Kasumi-1 (cell line): Measurements from ENCODE around the gene FURIN.
"Not testable (repeated sequence)": the region's sequence is repeated elsewhere in the genome, so short reads cannot be mapped to it uniquely, and the experiment has no call there.

ENCODE experiments used
- DNase-seq, 2 experiments: peaks; one replicate each; lab custom pipeline; 2025; lab: John Stamatoyannopoulos, UW

FURIN gene

DNA sequence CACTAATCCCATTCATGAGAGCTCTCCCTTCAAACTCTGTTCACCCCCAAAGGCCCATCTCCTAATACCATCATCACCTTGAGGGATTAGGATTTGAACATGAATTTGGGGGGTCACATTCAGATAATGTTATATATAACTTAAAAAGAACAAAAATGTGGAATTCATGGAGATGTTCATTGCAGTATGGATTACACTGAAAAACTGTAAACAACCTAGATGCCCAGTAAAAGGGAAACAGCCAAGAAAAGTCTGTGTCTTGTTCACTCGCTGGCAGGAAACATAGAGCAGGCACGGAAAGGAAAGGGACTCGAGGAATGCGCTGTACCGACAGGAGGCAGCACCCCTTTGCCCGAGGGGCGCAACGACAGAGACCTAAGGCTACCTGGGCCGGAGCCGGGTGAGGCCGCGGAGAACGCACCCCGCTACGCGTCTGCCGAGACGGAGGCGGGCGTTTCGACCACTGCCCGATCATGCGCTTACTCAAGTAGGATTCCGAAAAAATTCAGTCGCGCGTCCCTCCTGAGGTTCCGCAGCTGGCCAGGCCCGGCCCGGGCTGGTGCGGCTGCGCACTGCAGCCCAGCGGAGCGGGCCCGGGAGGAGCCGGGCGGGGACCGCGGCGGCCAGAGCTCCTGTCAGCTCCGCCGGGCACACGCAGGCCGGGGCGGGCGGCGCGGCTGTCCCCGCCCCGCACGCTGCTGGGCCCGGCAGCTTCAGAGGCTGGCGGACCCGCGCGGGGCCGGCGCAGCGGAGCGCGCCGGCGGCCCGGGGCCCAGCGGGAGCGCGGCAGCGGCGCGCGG is 33.9 kb downstream of the FURIN start:
- DNase-seq = peak; percentile 84 to 92

DNA sequence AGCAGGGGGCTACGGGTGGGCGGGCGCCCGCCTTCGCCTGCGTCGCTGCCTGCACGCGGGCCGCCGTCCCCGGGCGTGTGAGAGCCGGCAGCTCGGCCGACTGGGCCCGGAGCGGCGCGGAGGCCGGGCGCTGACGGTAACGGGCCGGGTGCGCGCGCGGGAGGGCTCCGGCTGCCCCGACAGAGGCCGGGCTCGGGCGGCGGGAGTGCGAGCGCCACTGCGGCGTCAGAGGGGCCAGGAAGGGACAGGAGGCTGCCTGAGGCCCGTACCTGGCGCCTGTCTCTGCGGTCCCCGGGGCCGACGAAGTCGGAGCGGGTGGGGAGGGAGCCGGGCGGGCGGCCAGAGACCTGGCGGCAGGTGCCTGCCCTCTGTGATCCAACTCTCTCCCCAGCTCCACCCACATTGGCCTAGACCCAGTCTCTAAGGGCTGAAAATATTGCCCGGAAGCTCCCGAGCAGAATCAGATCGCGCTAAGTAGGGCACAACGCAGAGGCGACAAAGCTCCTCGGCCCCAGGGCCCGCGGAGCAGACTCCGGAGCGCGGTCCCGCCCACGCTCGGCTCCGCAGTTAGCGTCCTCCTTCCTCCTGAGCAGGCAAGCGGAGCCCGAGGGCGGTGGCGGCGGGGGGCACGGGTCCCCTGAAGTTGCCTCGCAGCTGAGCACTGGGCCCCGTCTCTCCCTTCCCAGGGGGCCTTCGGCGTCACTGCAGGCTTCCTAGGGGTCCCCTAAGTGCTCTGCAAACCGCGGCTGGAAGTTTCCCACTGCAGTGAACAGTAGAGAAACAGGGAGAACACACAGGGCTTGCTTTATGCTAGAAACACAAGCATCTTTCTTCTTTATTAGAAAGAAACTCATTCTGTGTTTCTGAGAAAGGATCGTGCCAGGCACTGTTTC is 34.7 kb downstream of the FURIN start, which contains the start of gene MAN2A2:
Gene MAN2A2, plus strand, starts transcription at position 463 of the 893 bp plus-strand sequence. CDS start 906 bp downstream, outside the sequence.
- peak; percentile 47 to 51 for DNase-seq

DNA sequence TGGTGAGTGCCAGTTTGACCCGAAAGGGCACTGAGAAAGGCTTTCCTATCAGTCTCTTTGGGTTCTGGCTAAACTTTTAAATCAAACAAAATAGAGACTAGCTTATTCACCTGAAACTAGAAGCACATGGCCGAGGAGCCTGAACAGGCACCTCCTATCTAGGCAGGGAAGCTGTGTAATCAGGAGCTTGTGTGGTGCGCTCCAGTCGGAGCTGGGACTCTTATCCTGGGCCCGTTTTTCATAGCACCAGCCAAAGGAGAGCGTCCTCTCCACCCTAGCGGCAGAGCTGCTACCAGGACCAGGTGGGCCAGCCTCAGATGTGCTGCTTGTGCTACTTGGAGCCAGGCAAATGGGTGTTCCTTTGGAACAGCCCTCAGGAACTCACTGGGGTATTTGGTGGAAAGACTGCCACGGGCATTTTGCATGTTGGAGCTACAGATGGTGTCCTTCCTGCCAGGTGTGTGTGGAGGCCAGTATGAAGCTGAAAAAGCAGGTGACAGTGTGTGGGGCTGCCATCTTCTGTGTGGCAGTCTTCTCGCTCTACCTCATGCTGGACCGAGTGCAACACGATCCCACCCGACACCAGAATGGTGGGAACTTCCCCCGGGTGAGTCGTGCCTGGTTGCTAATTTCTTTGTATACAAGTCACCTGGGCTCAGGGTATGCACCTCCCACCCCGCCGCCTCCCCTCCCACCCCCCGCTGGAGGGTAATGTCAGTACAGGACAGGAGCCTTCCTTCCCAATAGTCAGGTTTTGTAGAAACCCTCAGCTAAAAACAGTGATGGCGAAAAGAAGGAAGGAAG is 35.5 kb downstream of the FURIN start:
- peak; percentile 24 to 45 for DNase-seq

DNA sequence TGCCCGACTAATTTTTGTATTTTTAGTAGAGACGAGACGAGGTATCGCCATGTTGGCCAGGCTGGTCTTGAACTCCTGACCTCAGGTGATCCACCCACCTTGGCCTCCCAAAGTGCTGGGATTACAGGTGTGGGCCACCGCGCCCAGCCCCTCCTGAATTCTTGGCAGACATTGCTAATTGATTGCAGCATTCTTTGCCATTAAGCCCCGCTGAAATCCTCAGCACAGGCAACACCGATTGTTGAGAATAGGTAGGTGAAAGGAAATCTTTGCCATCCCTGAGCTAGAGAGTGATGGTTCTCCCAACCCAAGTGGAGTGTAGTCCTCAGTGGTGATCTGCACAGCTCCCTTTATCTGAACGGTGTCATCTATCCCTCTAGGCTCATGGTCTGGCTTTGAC is 36.4 kb downstream of the FURIN start:
- no peak for DNase-seq

DNA sequence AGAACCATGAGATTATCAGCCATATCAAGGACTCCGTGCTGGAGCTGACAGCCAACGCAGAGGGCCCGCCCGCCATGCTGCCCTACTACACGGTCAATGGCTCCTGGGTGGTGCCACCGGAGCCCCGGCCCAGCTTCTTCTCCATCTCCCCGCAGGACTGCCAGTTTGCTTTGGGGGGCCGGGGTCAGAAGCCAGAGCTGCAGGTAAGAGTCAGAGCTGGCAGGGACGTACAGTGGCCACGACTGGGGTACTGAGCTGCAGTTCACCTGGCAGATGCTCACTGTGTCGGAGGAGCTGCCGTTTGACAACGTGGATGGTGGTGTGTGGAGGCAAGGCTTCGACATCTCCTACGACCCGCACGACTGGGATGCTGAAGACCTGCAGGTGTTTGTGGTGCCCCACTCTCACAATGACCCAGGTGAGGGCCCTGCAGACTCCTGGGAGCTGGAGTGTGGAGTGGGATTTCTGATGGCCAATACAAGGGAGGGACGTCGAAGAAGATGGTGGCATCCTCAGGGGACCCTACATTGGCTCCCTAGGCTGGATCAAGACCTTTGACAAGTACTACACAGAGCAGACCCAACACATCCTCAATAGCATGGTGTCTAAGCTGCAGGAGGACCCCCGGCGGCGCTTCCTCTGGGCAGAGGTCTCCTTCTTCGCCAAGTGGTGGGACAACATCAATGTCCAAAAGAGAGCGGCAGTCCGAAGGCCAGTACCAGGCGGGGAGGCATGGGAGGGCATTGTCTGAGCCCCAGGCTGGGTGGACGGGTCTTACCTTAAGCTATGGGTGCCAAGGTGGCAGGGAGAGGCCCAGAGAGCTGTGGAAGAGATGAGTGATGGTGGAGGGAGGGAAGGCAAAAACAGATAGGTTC is 37.2 kb downstream of the FURIN start:
- no peak for DNase-seq

- no peak for DNase-seq
Observed at GRCh38 chr15:90906181-90906849, 37.9 kb downstream of the FURIN start.

- DNase-seq = no peak
Observed at GRCh38 chr15:90907051-90907660, 38.8 kb downstream of the FURIN start.

GRCh38 chr15:90907838-90908507 is 39.6 kb downstream of the FURIN start:
- no peak for DNase-seq

GRCh38 chr15:90909449-90909848 is 41.1 kb downstream of the FURIN start:
- not testable (repeated sequence) for DNase-seq

DNA sequence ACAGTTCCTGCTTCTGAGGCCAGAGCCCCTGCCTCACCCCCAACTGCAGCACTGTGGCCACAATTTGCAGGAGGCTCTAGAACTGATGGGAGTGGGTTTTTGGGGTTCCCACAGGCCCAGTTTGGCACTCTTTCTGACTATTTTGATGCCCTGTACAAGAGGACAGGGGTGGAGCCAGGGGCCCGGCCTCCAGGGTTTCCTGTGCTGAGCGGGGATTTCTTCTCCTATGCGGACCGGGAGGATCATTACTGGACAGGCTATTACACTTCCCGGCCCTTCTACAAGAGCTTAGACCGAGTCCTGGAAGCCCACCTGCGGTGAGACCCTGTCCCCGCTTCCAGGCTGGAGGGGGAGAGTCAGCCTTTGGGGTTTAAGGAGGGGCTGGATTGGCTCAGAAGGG is 41.6 kb downstream of the FURIN start:
- DNase-seq = no peak

- no peak for DNase-seq
Observed at GRCh38 chr15:90910441-90911301, 42.3 kb downstream of the FURIN start.

DNA sequence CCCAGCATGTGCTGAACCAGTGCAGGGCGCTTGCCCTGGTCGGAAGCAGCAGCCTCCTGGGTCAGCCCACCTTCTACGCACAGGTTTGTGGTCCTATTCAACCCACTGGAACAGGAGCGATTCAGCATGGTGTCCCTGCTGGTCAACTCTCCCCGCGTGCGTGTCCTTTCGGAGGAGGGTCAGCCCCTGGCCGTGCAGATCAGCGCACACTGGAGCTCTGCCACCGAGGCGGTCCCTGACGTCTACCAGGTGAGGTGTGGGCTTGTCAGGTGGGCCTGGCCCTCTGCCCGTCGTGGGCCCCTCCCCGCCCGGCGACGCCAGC is 42.9 kb downstream of the FURIN start:
- no peak for DNase-seq

DNA sequence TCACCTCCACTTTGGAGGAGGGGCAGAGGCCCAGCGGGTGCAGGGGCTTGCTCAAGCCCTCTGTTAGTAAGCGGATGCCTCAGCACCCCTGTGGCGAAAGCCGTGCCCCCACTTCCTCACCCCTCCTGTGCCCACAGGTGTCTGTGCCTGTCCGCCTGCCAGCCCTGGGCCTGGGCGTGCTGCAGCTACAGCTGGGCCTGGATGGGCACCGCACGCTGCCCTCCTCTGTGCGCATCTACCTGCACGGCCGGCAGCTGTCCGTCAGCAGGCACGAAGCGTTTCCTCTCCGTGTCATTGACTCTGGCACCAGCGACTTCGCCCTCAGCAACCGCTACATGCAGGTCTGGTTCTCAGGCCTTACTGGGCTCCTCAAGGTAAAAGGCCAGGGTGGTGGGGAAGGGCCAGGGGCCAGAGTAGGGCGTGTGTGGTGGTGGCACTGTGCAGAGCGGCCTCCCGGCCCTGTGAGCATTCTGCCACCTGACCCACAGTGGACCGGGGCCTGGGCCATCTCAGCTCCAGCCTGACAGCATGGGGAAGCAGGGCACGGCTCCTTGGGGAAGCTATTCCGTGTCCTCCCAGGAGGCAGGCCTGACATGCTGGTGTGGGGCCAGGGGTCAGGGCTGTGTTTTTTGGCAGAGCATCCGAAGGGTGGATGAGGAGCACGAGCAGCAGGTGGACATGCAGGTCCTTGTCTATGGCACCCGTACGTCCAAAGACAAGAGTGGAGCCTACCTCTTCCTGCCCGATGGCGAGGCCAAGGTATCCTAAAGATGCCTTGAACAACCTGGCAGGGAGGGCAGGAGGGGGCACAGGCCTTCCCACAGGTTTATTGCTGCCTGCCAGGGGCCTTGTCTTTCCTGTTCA is 43.8 kb downstream of the FURIN start:
- no peak for DNase-seq

DNA sequence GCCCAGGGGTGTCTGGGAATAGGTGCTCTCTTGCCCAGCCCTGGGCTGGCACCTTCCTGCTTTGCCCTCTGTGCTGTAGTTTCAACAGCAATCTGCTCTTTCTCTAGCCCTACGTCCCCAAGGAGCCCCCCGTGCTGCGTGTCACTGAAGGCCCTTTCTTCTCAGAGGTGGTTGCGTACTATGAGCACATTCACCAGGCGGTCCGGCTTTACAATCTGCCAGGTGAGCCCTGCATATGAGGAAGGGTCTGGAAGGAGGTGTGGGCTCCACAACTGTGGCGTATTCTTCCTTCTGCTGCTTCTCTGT is 44.3 kb downstream of the FURIN start:
- no peak for DNase-seq

DNA sequence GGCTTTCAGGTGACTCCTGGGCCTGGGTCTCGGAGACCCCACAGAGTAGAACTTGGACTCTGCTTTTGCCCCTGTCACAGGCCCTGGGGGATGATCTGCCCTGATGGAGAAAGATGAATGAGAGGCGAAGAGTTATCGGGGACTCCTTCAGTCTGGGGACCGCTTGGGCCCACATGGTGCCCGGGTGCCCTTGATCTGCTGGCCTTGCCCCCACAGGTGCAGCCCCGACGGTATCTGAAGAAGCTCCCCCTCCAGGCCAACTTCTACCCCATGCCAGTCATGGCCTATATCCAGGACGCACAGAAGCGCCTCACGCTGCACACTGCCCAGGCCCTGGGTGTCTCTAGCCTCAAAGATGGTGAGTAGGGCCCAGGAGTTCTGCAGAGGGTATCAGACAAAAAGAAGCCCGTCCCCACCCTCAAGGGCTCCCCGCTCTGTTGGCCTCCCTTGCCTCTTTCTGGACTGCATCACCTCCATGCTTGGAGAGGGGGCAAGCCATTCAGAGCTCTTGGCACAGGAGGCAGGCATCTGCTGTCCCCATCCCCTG is 45.1 kb downstream of the FURIN start:
- DNase-seq = no peak

DNA sequence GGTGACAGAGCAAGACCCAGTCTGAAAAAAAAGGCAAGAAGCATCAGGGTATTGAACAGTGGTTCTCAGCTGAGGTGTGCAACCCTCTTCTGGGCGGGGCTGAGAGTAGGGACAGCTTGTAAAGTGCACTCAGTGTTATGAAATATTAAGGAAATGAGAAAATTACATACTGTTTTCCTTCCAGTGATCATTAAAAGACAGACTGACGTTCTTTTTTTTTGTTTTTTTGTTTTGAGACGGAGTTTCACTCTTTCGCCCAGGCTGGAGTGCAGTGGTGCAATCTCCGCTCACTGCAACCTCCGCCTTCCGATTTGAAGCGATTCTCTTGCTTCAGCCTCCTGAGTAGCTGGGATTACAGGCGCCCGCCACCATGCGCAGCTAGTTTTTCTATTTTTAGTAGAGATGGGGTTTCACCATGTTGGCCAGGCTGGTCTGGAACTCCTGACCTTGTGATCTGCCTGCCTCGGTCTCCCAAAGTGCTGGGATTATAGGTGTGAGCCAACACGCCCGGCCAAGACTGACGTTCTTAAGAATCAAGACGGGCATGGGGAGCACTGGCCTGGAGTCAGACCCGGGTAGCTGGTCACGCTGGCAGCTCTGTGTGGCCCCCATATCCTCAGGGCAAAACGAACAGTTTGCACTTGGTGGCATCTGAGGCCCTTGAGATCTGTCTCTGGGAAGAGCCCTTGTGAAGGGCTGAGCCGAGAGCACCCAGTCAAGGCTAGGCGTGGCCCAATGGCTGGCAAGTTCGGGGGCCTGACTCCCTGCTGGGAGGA is 46.1 kb downstream of the FURIN start:
- no peak for DNase-seq
